ENCODE data around the gene TEC.

DNA sequence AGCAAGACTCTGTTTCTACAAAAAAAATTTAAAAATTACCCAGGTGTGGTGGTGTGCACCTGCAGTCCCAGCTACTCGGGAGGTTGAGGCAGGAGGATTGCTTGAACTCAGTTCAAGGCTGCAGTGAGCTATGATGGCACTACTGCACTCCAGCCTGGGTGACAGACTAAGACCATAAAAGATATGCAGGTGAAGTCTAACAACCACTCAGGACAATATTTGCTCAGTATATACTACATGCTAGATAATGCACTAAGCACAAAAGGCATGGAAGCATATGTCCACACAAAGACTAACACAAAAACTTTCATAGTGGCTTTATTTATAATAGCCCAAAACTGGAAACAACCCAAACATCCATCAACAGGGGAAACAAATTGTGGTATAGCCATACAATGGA is 77.9 kb downstream of the TEC start:
- TF ChIP-seq POLR2A (IDR thresholded peaks at IDR 0.05; ENCODE audit: low read length) (no peak), GATA1 (IDR thresholded peaks at IDR 0.05; ENCODE audit: low read depth, low read length) (no peak)

Data from erythroblast (primary cell).